Measurements from ENCODE around the gene ZG16. TPM values are rescaled to one million over a fixed set of nuclear protein-coding genes. Genes with fewer than 3 reads are reported as not detected.
A peak's percentile ranks its signal among the peaks of the same experiment; 100 is the strongest.
"Not testable (repeated sequence)": the region's sequence is repeated elsewhere in the genome, so short reads cannot be mapped to it uniquely, and the experiment has no call there.

Gene ZG16
- total RNA-seq = not detected
- under 1 TPM in 5 of 6 donors, not detected in 1; 0.06 to 0.10 (median 0.07) TPM for polyA plus RNA-seq (ENCODE audit: insufficient read length in 6 of 6)
- long read RNA-seq, donor 1 = 0 reads
- long read RNA-seq, donor 2 = 0 reads
- long read RNA-seq, donor 3 = 0 reads
- long read RNA-seq, donor 4 = 0 reads
- long read RNA-seq, donor 5 = 0 reads
- long read RNA-seq, donor 6 = 0 reads
- long read RNA-seq, donor 7 = 0 reads
- long read RNA-seq, donor 8 = 0 reads
- long read RNA-seq, donor 9 = 0 reads
- long read RNA-seq, donor 10 = 0 reads
- long read RNA-seq, donor 11 = 0 reads
- long read RNA-seq, donor 12 = 0 reads

- H3K27me3 ChIP-seq = no peaks in the 10 kb centered on the region
- no peak for ATAC-seq
- intact Hi-C loops (cut with DNase I) = no loop called here
These were observed at the start of gene ZG16 for GRCh38 chr16:29777576-29778350. ZG16 (plus strand) TSS chr16:29778256; CDS start chr16:29779267, 1,011 bp downstream.

GRCh38 chr16:29729116-29729521 is 48.9 kb upstream of the ZG16 start:
- ATAC-seq = peak; percentile 75
- peak in 2 of 4 donors; percentile 15 to 39 for DNase-seq
- H3K4me3 ChIP-seq = no peak overlapping the region
- H3K27me3 ChIP-seq = no peaks in the 10 kb centered on the region
- H3K4me1 ChIP-seq = peaks cover 0 to 6% of the 10 kb centered on the region in 2 donors
- no peaks in the 10 kb centered on the region for H3K36me3 ChIP-seq
- no peaks in the 10 kb centered on the region for H3K9me3 ChIP-seq
- H3K27ac ChIP-seq = no peak overlapping the region
- intact Hi-C loops (cut with DNase I) = no loop called here
- TF ChIP-seq CTCF (IDR thresholded peaks at IDR 0.05) = peak; percentile 33 to 47

More at GRCh38 chr16:29777576-29778350, at the start of gene ZG16:
- Histone ChIP-seq H3K27ac (no peak within 1 kb of the TSS), H3K4me3 (no peak within 1 kb of the TSS), H3K9me3 (no peaks in the 10 kb centered on the region), H3K4me1 (peaks cover 0 to 7% of the 10 kb centered on the region in 2 donors), H3K36me3 (no peaks in the 10 kb centered on the region)
- TF ChIP-seq CTCF (IDR thresholded peaks at IDR 0.05) = no peak
- no peak for DNase-seq

GRCh38 chr16:29730649-29731048 is 47.4 kb upstream of the ZG16 start:
- DNase-seq = no peak
- no peak for TF ChIP-seq CTCF (IDR thresholded peaks at IDR 0.05)
- Histone ChIP-seq H3K36me3 (no peaks in the 10 kb centered on the region), H3K9me3 (no peaks in the 10 kb centered on the region), H3K27me3 (no peaks in the 10 kb centered on the region), H3K4me1 (peaks cover 0 to 9% of the 10 kb centered on the region in 2 donors), H3K4me3 (no peak overlapping the region), H3K27ac (no peak overlapping the region)
- intact Hi-C loops (cut with DNase I) = no loop called here
- ATAC-seq = no peak

GRCh38 chr16:29731768-29732601 is 46.1 kb upstream of the ZG16 start:
- ATAC-seq; intact Hi-C loops (cut with DNase I): not testable (repeated sequence)

GRCh38 chr16:29734786-29735185 is 43.3 kb upstream of the ZG16 start:
- Histone ChIP-seq H3K4me3 (no peak overlapping the region), H3K36me3 (no peaks in the 10 kb centered on the region), H3K4me1 (peaks cover 0 to 36% of the 10 kb centered on the region in 2 donors), H3K9me3 (no peaks in the 10 kb centered on the region), H3K27me3 (no peaks in the 10 kb centered on the region), H3K27ac (no peak overlapping the region)
- DNase-seq (no peak), ATAC-seq (no peak)
- intact Hi-C loops (cut with DNase I) = no loop called here
- TF ChIP-seq CTCF (IDR thresholded peaks at IDR 0.05) = no peak

More at GRCh38 chr16:29731768-29732601, 46.1 kb upstream of the ZG16 start:
- H3K27ac ChIP-seq, DNase-seq, H3K9me3 ChIP-seq, H3K27me3 ChIP-seq, H3K36me3 ChIP-seq, H3K4me3 ChIP-seq: not testable (repeated sequence)
- peaks cover 0 to 20% of the 10 kb centered on the region in 2 donors for H3K4me1 ChIP-seq
